Measurements from ENCODE around the gene KRTAP20-4. TPM values are rescaled to one million over a fixed set of nuclear protein-coding genes. Genes with fewer than 3 reads are reported as not detected.

Gene KRTAP20-4
- total and polyA plus RNA-seq, 4 donors, result not detected

DNA sequence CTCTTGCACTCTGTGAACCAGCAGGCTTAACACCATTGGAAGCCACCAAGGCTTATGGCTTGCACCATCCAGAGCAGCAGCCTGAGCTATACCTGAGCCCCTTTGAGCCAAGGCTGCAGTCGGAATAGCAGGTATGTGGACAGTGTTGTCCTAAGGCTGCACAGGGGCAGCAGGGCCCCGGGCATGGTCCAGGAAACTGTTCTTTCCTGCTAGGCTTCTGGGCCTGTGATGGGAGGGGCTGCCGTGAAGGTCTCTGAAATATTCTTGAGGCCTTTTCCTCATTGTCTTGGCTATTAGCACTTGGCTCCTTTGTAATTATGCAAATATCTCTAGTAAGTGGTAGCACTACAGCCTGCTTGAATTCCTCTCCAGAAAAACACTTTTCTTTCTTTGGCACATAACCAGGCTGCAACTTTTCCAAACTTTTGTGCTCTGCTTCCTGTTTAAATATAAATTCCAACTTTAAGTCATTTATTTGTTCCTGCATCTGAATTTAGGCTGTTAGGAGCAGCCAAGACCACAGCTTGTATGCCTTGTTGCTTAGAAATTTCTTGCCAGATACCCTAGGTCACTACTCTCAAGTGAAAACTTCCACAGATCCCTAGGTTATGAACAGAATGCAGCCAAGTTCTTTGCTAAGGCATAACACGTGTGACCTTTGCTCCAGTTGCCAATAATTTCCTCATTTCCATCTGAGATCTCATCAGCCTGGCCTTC, 5.2 kb downstream of the KRTAP20-4 start:
- 50 to 68% methylated on average over 4 of the region's 4 CpGs for WGBS, 2 donors
- Histone ChIP-seq H3K9me3 (ENCODE audit: control insufficient read depth in 4 of 4, insufficient read depth in 3 of 4, low read length in 3 of 4) (peaks cover 0 to 12% (median 2%) of the 10 kb centered on the region in 4 donors), H3K4me1 (ENCODE audit: control insufficient read depth in 5 of 5, insufficient read depth in 5 of 5, low read length in 5 of 5) (no peaks in the 10 kb centered on the region), H3K36me3 (ENCODE audit: control insufficient read depth in 4 of 4, insufficient read depth in 4 of 4, low read length in 4 of 4) (no peaks in the 10 kb centered on the region), H3K27ac (ENCODE audit: low read depth in 1 of 2, low read length in 1 of 2) (no peak overlapping the region), H3K27me3 (ENCODE audit: control insufficient read depth in 3 of 3, insufficient read depth in 3 of 3, low read length in 2 of 3) (no peaks in the 10 kb centered on the region), H3K4me3 (no peak overlapping the region), H3K9ac (ENCODE audit: insufficient read depth in 1 of 2, low read length in 2 of 2) (no peak overlapping the region)
- TF ChIP-seq, protein P1, sequence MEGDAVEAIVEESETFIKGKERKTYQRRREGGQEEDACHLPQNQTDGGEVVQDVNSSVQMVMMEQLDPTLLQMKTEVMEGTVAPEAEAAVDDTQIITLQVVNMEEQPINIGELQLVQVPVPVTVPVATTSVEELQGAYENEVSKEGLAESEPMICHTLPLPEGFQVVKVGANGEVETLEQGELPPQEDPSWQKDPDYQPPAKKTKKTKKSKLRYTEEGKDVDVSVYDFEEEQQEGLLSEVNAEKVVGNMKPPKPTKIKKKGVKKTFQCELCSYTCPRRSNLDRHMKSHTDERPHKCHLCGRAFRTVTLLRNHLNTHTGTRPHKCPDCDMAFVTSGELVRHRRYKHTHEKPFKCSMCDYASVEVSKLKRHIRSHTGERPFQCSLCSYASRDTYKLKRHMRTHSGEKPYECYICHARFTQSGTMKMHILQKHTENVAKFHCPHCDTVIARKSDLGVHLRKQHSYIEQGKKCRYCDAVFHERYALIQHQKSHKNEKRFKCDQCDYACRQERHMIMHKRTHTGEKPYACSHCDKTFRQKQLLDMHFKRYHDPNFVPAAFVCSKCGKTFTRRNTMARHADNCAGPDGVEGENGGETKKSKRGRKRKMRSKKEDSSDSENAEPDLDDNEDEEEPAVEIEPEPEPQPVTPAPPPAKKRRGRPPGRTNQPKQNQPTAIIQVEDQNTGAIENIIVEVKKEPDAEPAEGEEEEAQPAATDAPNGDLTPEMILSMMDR (IDR thresholded peaks at IDR 0.05; ENCODE audit: control extremely low read depth, extremely low read depth), result no peak
- DNase-seq (no peak), ATAC-seq (ENCODE audit: insufficient read depth, low FRiP score) (no peak)

DNA sequence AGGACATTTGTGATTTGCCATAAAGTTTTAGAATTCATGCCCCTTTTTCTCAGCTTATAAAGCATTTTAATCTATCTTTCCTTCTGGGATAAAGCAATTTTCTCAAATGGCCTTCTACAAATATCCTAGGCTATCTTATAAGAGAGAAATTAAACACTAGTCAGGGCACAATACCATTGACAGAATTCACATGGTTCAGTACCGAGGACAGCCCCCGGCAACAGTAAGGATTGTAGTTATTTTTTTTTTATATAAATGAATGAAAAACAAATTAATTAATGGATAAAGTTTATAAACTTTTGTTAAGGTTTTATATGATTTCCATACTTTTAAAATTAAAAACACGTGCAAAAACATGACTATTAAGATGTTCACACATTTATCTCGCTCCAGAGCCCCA, 7.7 kb downstream of the KRTAP20-4 start:
- 75 to 82% methylated on average over 4 of the region's 4 CpGs for WGBS, 2 donors
- no peak overlapping the region for H3K9ac ChIP-seq (ENCODE audit: insufficient read depth in 1 of 2, low read length in 2 of 2)
- H3K36me3 ChIP-seq (ENCODE audit: control insufficient read depth in 4 of 4, insufficient read depth in 4 of 4, low read length in 4 of 4), result no peaks in the 10 kb centered on the region
- peaks cover 0 to 12% (median 2%) of the 10 kb centered on the region in 4 donors for H3K9me3 ChIP-seq (ENCODE audit: control insufficient read depth in 4 of 4, insufficient read depth in 3 of 4, low read length in 3 of 4)
- no peak overlapping the region for H3K4me3 ChIP-seq
- H3K27ac ChIP-seq (ENCODE audit: low read depth in 1 of 2, low read length in 1 of 2), result no peak overlapping the region
- no peaks in the 10 kb centered on the region for H3K27me3 ChIP-seq (ENCODE audit: control insufficient read depth in 3 of 3, insufficient read depth in 3 of 3, low read length in 2 of 3)
- H3K4me1 ChIP-seq (ENCODE audit: control insufficient read depth in 5 of 5, insufficient read depth in 5 of 5, low read length in 5 of 5), result no peaks in the 10 kb centered on the region
- ATAC-seq (ENCODE audit: insufficient read depth, low FRiP score) (no peak), DNase-seq (no peak)
- TF ChIP-seq, protein P1 (IDR thresholded peaks at IDR 0.05; ENCODE audit: control extremely low read depth, extremely low read depth), result no peak

DNA sequence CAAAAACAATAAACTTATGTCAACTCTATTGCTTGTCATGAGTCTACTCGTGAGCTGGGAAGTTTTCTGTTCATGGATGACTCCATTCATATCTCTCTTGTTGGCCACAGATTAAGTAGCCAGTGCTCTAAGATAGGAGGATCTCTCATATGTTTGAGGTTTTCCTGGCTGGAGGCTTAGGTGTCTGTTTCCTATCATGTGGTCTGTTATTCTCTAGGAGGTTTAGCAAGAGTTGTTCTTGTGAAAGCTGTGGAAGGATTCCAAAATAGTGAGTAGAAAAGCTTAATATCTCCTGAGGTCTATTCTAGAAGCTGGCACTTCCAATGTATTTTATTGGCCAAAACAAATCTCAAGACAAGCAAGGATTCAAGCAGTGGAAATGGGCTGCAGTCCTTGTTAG, 8.8 kb downstream of the KRTAP20-4 start:
- no peaks in the 10 kb centered on the region for H3K27me3 ChIP-seq (ENCODE audit: control insufficient read depth in 3 of 3, insufficient read depth in 3 of 3, low read length in 2 of 3)
- TF ChIP-seq, protein P1 (IDR thresholded peaks at IDR 0.05; ENCODE audit: control extremely low read depth, extremely low read depth), result no peak
- no peak for ATAC-seq (ENCODE audit: insufficient read depth, low FRiP score)
- WGBS, 2 donors, result 62 to 75% methylated on average over 1 of the region's 1 CpG
- H3K9ac ChIP-seq (ENCODE audit: insufficient read depth in 1 of 2, low read length in 2 of 2), result no peak overlapping the region
- H3K9me3 ChIP-seq (ENCODE audit: control insufficient read depth in 4 of 4, insufficient read depth in 3 of 4, low read length in 3 of 4), result peaks cover 0 to 7% (median 2%) of the 10 kb centered on the region in 4 donors
- H3K27ac ChIP-seq (ENCODE audit: low read depth in 1 of 2, low read length in 1 of 2), result no peak overlapping the region
- no peak for DNase-seq
- no peaks in the 10 kb centered on the region for H3K4me1 ChIP-seq (ENCODE audit: control insufficient read depth in 5 of 5, insufficient read depth in 5 of 5, low read length in 5 of 5)
- no peaks in the 10 kb centered on the region for H3K36me3 ChIP-seq (ENCODE audit: control insufficient read depth in 4 of 4, insufficient read depth in 4 of 4, low read length in 4 of 4)
- H3K4me3 ChIP-seq, result no peak overlapping the region

DNA sequence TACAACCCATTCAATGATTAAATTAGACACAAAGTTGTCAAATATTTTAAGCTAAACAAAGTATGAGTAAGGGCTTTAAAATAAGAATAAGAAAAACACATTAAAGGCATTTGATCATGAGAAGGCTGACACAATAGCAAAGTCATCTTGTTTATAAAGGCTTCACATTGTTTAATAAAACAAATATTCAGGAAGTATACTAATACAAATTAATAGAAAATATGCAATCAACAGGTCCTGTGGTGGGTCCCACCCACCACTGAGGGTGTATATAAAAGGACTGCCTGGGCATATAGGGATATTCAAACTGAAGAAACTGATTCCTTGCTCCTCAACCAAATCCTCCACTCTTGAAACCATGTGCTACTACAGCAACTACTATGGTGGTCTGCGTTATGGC, 14.5 kb downstream of the KRTAP20-4 start, which contains the start of gene KRTAP20-2:
TSS of gene KRTAP20-2 (plus strand) at position 301 of the 400 bp plus-strand sequence. CDS start at position 359, 58 bp downstream.
- H3K4me3 ChIP-seq, result no peak within 1 kb of the TSS
- H3K36me3 ChIP-seq (ENCODE audit: control insufficient read depth in 4 of 4, insufficient read depth in 4 of 4, low read length in 4 of 4), result no peaks in the 10 kb centered on the region
- H3K4me1 ChIP-seq (ENCODE audit: control insufficient read depth in 5 of 5, insufficient read depth in 5 of 5, low read length in 5 of 5), result no peaks in the 10 kb centered on the region
- no peak within 1 kb of the TSS for H3K9ac ChIP-seq (ENCODE audit: insufficient read depth in 1 of 2, low read length in 2 of 2)
- DNase-seq, result no peak
- no peaks in the 10 kb centered on the region for H3K9me3 ChIP-seq (ENCODE audit: control insufficient read depth in 4 of 4, insufficient read depth in 3 of 4, low read length in 3 of 4)
- ATAC-seq (ENCODE audit: insufficient read depth, low FRiP score), result no peak
- TF ChIP-seq, protein P1 (IDR thresholded peaks at IDR 0.05; ENCODE audit: control extremely low read depth, extremely low read depth), result no peak
- H3K27ac ChIP-seq (ENCODE audit: low read depth in 1 of 2, low read length in 1 of 2), result no peak within 1 kb of the TSS
- H3K27me3 ChIP-seq (ENCODE audit: control insufficient read depth in 3 of 3, insufficient read depth in 3 of 3, low read length in 2 of 3), result no peaks in the 10 kb centered on the region
- WGBS, 2 donors, result 91 to 100% methylated on average over 1 of the region's 1 CpG

All from lung (tissue), 12 donors.